ENCODE data around the gene RPL3.
"Not testable (repeated sequence)": the region's sequence is repeated elsewhere in the genome, so short reads cannot be mapped to it uniquely, and the experiment has no call there.

RPL3 gene

GRCh38 chr22:39319284-39320022 lies at the start of gene RPL3:
RPL3 (minus strand) TSS chr22:39319623; CDS start chr22:39319597, 26 bp downstream.
- peak; percentile 96 for DNase-seq (ENCODE audit: low spot score)

- no peak for DNase-seq (ENCODE audit: low spot score)
Observed at GRCh38 chr22:39369186-39369585, 49.8 kb upstream of the RPL3 start.

GRCh38 chr22:39368461-39368911 lies 49.1 kb upstream of the RPL3 start:
- DNase-seq (ENCODE audit: low spot score) = no peak

GRCh38 chr22:39367035-39367434 lies 47.6 kb upstream of the RPL3 start:
- DNase-seq (ENCODE audit: low spot score) = no peak

GRCh38 chr22:39365492-39365780 lies 46.0 kb upstream of the RPL3 start:
- DNase-seq (ENCODE audit: low spot score) = no peak

GRCh38 chr22:39364714-39365491 lies 45.5 kb upstream of the RPL3 start:
- DNase-seq (ENCODE audit: low spot score) = peak; percentile 57

- DNase-seq (ENCODE audit: low spot score) = peak; percentile 36
Observed at GRCh38 chr22:39363751-39364515, 44.5 kb upstream of the RPL3 start.

GRCh38 chr22:39362932-39363331 lies 43.5 kb upstream of the RPL3 start:
- no peak for DNase-seq (ENCODE audit: low spot score)

- peak; percentile 42 for DNase-seq (ENCODE audit: low spot score)
Observed at GRCh38 chr22:39362271-39362670, 42.8 kb upstream of the RPL3 start.

- DNase-seq (ENCODE audit: low spot score) = no peak
Observed at GRCh38 chr22:39361496-39361895, 42.1 kb upstream of the RPL3 start.

- peak; percentile 51 for DNase-seq (ENCODE audit: low spot score)
Observed at GRCh38 chr22:39360674-39361413, 41.4 kb upstream of the RPL3 start.

- no peak for DNase-seq (ENCODE audit: low spot score)
Observed at GRCh38 chr22:39360242-39360641, 40.8 kb upstream of the RPL3 start.

- DNase-seq (ENCODE audit: low spot score) = no peak
Observed at GRCh38 chr22:39359659-39360195, 40.3 kb upstream of the RPL3 start.

- DNase-seq (ENCODE audit: low spot score) = not testable (repeated sequence)
Observed at GRCh38 chr22:39358197-39358596, 38.8 kb upstream of the RPL3 start.

GRCh38 chr22:39357110-39358108 lies 38.0 kb upstream of the RPL3 start:
- DNase-seq (ENCODE audit: low spot score) = not testable (repeated sequence)

- DNase-seq (ENCODE audit: low spot score) = no peak
Observed at GRCh38 chr22:39356464-39356863, 37.0 kb upstream of the RPL3 start.

- not testable (repeated sequence) for DNase-seq (ENCODE audit: low spot score)
Observed at GRCh38 chr22:39355805-39356204, 36.4 kb upstream of the RPL3 start.

- no peak for DNase-seq (ENCODE audit: low spot score)
Observed at GRCh38 chr22:39355080-39355479, 35.7 kb upstream of the RPL3 start.

- DNase-seq (ENCODE audit: low spot score) = no peak
Observed at GRCh38 chr22:39353346-39353745, 33.9 kb upstream of the RPL3 start.

GRCh38 chr22:39352306-39352891 lies 33.0 kb upstream of the RPL3 start:
- DNase-seq (ENCODE audit: low spot score) = no peak
